ENCODE results near the gene GAGE12J.

DNA sequence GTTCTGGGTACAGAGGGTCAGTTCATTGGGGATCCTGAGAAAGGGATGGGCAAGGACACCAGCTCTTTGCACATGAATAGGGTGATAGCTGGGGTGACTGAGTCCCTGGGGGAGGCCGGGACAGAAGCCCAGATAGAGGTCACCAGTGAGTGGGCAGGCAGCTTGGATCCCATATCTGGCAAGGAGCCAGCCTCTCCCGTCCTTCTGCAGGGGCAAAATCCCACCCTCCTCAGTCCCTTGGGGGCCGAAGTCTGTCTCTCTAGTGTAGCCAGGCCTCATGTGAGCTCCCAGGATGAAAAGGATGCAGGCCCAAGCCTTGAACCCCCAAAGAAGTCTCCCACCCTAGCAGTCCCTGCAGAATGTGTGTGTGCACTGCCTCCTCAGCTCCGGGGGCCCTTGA is 35.3 kb upstream of the GAGE12J start:
- no peak for TF ChIP-seq CTCF (IDR thresholded peaks at IDR 0.05 in 4 of 5, conservative IDR thresholded peaks at IDR 0.05 in 1 of 5)
- no peak for TF ChIP-seq POLR2A (IDR thresholded peaks at IDR 0.05)
